HG02798 (cell line): ENCODE data around the gene DENND2A.
A peak's percentile ranks its signal among the peaks of the same experiment; 100 is the strongest.
"Not testable (repeated sequence)": the region's sequence is repeated elsewhere in the genome, so short reads cannot be mapped to it uniquely, and the experiment has no call there.

Source experiments
- ATAC-seq: cut with Tn5 transposase; IDR thresholded peaks from one replicate; pipeline ENCODE4 v1.9.1; 2021; ENCODE audit warnings: mild to moderate bottlenecking; ENCODE audit not compliant: unreplicated experiment, poor library complexity

The DENND2A gene

DNA sequence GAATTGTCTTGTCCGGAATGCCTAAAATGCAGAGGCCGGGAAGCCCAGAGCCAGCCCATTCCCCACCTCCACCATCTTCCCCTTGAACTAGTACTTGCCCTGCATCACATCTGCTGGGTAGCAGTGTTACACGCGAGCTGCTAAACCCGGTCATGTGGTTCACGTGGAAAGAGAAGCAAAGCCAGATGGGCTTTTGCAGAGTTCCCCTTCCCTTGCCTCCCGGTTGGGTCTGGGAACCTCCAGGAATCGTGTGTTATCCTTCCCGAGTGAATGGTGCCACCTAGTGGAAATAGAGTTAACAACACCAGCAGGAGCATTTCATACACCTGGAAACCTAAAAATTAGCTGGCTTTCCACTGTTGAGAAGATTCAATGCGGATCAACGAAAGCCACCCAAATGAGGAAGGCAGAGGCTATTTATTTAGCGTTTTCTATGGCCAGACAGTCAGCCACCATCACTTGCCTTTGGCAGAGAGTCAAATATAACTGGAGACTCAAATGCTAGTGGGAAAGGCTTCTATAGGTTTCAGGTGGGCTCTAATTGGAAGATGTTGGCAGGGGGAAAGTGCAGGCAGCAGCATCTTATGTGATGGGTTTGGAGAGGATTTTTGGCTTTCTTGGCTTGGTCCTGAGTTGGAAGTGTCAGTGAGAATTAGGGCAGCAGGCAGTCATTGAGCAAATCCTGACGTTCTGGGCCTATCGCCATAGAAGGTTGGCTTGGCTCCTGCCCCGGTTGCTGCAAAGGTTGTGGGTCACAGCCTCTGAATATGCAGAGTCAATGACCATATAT is 12.9 kb upstream of the DENND2A start:
- ATAC-seq, result no peak

DNA sequence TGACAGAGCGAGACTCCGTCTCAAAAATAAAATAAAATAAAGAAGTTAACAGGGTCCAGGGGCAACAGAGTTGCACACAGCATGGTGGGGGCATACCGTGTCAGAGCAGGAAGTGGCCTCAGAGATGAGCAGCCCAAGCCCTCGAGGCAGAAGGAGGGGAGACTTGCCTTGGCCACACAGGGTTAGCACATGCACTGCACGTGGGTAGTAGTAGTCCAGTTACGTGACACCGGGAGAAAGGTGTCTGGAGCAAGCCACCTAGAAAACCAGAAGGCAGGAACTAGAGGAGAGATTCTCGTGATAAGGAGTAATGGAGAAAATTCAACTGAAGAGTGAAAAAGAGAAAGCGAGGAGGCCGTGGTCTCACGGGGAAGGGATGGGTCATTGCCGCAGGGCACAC is 9.8 kb upstream of the DENND2A start:
- ATAC-seq, result no peak

DNA sequence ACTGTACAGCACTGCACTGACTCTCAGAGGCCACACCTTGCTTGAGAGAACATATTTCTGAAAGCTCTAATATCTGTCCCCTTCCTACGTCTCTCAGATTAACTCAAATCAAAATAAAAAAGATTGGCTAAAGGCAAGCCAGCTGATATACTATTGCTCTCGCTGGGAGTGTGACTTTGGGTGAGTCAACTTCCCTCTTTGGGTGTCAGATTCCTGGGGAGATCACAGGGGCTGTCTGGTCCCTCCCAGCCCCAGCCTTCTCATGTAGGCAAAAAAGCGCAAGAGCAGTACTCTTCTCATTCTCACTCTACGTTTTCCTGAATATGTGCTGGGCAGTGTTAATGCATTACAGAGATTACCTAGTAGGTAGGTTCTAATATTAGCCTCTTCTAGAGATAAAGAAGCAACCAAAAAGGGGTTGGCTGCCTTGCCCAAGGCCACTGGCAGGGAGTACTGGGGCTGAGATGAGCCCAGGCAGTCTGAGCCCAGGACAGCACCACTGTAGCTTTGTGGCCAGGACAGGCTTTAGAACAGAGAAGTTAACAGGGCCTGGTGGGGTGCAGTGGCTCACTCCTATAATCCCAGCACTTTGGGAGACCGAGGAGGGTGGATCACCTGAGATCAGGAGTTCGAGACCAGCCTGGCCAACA is 9.1 kb upstream of the DENND2A start:
- ATAC-seq, result no peak

DNA sequence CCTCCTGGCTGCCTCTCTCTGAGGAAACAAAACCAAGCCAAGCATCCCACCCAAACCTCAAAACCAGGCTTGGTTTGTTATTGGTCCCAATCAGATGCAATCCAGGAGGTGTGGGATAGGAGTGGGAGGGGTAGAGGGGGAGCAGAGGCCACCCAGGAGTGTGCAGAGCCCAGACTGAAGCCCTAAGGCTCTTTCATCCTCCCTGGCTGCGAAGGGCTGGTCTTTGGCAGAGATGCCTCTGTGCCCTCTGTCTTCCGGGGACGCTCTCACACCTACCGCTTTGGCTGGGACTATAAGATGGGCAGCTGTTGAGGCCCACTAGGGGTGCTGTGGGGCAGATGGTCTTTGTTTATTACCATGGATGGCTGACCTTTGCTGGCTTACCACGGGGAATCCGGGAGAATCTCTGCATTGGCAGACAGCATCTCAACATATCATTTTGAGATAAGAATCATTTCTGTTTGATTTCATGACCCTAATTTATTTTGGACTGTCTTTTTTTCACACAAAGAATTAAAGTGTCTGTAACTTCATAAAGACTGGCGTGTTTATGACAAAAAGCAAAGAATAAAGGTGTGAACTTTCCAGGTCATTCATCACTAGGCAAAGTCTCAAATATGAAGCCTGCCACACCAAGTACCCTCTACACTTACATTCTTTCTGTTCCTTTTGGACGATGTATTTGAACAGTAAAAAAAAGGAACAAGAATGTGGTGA is 6.5 kb upstream of the DENND2A start:
- ATAC-seq, result peak; percentile 76

DNA sequence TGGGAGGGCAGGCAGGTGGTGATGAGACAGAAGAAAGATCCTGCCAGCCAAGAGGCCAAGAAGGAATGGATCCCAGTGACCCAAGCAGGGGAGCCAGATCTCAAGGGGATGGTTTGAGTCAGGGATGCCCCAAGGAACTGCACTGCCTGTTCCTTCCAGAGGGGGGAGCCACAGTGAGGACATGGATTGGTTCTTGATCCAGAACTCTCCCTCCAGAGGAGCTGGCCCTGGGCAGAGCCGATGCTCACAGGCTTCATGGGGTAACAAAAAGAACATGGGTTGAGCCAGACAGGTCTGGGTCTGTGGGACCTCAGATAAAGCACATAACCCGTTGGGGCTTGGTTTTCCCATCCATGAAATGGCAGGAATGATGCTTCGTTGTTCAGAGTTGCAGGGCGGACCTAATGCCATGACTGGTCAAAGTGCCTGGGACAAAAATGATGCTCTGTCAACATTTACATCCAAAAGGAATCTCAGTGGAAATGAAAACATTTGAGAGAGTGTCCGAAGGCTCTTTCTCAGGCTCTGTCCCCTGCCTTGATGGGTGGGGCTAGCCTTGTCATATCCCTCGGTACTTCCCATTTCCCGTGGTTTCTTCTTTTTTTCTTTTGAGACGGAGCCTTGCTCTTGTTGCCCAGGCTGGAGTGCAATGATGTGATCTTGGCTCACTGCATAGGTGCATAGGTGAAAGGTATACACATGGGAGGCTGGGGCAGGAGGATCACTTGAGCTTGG is 4.7 kb upstream of the DENND2A start:
- ATAC-seq, result no peak

DNA sequence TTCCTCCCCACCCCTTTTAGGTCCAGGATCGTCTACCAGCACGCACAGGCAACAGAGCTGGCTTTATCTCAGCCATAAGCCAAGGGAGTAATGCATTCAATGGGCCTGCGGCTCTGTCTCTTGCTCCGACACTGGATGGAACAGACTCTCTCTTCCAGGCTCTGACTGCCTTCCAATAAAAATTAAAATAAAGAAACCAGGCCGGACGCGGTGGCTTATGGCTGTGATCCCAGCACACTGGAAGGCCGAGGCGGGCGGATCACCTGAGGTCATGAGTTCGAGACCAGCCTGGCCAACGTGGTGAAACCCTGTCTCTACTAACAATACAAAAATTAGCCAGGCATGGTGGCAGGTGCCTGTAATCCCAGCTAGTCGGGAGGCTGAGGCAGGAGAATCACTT is 4.1 kb upstream of the DENND2A start:
- not testable (repeated sequence) for ATAC-seq

DNA sequence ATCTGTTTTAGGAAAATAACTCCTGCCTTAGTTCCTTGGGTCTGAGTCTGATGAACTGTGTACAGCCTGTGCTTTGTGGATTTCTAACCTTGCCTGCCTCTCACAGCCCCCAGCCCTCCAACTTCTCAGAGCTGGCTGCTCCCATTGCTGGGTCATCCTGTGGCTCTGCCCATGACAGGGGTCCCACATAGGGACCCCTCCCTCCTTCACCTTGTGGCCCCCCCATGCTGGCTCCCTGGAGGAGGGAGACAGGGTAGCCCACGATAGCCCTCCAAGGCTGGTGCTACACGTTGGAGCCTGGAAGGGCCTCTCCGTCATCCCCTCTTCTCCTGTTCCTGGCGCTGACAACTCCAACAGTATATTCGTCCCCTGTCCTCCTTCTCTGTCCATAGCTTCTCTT is 2.8 kb upstream of the DENND2A start:
- ATAC-seq, result no peak

DNA sequence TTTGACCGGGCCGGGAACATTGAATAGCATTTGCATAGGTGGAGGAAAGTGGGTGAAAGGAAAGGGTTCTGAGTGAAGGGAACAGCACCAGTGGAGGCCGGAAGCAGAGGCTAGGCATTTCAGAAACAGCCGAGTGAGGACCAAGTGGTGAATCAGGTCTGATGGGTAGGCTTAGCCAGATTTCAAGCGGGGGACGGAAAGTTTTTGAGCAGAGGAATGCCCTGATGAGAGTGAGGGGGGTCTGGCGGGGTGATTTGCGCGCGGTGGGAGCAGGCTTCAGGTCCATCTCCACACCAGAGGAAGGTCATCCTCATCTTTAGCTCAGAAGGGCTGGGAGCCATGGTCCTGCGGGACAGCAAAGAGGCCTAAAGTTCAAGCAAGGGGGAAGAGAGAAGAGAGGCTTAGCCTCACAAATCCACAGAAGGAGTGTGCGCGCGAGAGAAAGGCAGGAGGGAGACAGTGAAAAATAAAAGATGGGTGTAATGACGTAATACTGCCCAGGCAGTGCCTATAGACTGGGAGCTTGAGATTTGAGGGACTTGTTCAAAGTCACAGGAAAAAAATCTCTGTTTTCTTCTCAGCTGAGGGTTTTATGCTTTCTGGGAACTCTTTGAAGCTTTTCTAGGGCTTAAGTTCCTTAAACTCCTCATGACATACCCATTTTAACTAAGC is 1.0 kb upstream of the DENND2A start:
- ATAC-seq, result no peak

DNA sequence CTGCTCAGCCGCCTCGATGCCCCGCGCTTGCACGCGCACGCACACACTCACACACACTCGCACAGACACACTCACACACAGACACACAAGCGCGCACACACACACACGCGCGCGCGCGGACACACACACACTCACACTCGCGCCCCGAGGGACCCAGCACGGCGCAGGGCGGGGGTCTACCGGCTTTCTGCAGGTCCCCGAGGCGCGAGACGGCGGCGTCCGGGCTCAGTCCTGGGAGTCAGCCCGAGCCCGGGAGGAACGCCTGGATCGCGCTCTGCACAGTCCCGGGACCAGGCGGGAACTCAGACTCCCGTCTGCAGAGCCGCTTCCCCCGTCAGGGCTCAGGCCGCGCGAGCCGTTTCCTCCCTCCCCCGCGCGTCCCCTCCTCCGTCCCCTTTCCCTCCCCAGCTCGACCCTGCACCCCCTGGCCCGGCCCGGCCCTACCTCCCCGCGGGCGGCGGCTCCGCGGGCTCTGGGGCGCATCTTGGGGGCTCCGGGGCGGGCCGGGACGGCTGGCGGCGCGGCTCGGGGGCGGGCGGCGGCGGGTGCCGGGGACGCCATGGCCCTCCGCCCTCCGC is 464 bp downstream of the DENND2A start:
- ATAC-seq, result no peak

DNA sequence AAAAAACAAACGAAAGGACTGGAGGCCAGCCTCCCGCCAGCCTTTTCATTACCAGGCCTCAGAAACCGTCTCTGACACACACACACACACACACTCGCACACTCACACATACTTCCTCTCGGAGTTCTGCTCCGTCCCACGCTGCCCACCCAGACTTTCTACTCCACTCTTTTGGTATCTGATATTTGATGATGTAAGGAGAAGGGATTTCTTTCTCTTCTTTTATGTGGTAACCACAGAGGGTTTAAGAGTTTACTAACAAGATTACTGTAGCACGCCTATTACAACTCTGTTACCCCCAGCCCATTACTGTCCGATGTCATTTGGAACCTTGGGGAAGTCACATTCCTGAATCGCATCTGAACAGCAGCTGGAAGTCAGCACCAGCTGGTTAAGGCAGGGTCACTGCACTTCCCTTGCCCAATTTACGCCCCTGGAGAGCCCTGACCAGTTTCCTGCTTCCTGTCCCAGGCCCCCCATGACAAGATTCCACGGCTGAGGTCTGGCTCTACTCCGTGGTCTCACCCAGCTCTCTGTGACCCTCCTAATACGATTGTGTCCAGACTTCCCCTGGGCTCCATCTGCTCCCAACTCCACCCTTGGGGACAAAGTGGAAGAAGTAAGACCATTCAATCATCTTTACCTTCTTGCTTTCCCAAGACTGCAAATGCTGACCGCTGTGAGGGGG is 1.1 kb downstream of the DENND2A start:
- ATAC-seq, result no peak

DNA sequence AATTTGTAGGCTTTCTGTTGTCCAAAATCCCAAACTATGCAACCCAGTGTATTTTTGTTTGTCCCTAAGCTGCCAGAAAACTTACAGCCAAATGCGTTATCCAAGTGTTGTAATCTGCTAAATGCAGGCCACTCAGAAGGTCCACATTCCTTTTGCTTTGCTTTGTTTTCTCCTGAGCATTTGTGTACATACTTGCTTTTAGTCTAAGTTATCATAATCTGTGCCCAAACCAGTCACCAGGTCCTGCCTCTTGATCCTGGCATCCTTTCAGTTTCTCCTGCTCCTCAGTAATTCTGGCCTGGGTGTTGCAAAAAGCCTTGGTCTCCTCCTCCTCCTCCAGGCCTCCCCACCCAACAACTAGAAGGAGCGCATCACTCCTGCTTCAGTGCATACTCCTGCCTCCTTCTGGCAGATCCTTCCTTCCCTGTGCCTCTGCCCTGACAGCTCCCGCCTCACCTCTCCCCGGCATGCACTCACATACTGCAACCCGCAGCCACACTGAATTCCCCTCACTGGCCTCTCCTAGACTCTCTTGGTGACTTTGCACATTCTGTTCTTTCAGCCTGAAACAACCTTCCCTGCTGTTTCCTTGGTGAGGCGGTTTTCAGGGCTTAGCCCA is 2.3 kb downstream of the DENND2A start:
- ATAC-seq, result no peak

DNA sequence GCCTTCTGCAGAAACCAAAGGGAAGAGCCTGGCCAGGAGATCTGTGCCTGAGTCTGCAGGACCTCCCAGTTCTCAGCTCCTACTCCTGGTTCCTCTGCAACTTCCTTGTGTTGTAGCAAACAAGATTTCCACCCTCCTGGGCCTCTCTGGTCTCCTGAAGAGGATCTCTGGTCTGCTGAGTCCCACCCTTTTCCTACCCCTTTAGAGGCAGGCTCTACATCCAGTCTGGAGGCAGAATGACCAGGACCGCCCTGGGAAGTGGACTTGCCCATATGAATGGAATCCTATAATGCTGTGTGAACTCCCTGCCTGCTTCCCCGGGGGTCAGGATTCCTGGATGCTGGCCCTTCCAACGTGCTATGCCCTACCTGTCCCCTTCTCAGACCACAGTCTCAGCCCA is 3.2 kb downstream of the DENND2A start:
- no peak for ATAC-seq

DNA sequence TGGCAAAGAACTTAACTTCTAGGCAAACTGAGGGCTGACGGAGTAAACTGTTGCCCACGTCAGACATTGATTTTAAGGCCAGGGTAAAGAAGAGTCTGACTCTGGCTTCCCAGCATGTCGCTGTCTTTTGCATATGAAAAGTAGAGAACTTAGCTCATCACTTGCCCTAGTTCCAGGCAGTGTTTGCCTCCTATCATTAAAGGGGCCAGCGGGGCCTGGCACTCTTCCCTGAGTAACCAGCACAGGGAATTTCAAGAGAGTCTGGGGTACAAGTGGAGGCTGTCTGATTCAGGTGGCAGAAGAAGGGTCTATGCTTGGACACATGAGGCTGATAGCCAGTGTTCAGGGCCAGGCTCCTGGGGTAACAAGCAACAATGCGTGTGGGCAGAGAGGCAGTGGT is 4.8 kb downstream of the DENND2A start:
- ATAC-seq, result no peak

DNA sequence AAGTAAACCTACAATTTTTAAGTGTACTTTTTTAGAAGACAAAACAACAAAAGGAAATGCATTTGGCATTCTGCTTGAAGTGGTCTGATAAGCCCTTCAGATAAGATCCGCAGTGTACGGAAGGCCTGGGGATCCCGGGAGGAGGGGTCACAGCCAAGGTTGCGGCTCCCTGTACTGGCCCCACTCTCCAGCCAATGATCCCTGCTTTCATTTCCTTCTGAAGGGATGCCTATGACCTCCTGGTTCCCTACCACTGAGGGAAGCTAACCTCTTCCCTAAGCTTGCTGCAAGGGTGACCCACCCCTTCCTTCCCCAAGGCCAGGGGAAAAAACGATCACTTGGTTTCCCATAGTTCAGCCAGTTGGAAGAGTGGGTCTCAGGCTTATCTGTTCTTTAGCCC is 5.3 kb downstream of the DENND2A start:
- ATAC-seq, result no peak

DNA sequence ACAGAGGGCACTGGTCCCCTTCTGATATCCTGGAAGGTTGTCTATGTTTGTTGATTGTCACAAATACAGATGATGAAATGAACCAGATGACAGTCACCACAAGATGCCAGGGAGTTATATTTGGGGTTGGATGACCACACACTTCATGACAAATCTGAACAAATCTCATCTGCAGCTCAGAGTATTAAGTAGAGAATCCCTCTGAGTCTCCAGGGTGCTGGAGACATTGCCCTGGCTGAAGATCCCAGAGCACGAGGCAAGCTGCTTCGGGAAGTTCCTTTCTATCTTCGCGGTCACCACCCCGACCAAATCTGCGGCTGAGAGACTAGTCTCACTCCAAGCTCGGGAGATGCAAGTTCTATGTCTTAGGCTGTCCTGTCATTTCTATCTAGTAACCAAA is 9.0 kb downstream of the DENND2A start:
- no peak for ATAC-seq

DNA sequence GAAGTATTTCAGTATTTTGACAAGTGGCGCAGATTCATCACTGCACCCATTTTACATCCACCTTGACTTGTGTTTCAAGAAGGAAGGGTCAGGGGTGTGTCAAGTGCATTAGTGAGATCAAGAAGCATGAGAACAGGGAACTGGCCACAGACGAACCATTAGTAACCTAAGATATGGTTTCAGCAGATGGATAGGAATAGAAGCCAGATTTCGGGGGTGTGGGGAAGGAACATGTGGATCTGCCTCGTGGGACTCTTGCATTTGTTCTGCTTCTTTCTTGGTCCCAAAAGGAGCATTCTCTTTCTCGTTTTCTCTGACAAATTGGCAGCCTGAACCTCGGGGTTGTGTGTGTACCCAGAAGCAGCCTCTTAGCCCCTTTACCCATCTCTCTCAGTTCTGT is 9.6 kb downstream of the DENND2A start:
- ATAC-seq, result no peak

DNA sequence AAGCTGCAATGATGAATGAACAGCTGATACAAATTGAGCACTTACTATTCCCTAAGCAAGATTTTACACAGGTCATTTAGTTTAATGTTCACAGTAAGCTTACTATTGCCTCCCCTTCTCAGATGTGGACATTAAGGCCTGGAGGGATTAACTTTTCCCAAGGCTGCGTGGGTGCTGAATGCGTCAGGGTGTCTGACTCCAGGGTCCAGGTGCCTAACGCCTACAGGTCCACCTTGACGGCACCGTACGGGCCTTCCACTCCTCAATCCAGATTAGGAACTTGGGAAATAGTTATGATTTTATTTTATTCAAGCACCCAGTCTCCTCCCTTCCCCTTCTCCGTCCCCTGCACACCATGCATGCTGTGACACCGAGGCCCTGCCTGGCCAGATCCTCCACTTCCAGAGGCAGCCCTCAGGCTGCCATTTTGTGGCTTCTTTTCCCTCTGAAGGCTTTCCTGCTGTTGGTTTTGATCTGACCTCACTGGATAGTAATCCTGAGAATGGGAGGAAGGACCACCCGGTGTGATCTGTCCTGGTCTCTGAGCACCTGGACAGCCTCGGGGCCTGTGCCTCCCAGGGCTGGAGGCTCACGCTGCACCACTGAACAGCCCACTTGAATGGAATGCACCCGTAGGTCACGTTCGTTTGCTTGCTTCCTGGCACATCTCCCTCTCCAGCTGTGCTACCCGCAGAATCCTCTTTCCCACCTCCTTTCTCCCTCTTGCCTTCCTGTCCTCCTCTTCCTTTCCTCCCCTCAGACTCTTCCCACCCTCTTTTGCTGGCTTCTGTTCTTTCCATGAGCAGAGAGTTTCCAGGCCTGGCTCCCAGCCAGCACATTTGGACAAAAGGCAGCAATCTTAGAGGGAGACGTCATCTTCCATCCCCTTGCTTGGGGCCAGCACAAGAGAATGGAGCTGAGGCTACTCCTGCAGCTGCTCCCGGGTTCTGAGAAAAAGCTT is 14.4 kb downstream of the DENND2A start:
- ATAC-seq, result no peak

DNA sequence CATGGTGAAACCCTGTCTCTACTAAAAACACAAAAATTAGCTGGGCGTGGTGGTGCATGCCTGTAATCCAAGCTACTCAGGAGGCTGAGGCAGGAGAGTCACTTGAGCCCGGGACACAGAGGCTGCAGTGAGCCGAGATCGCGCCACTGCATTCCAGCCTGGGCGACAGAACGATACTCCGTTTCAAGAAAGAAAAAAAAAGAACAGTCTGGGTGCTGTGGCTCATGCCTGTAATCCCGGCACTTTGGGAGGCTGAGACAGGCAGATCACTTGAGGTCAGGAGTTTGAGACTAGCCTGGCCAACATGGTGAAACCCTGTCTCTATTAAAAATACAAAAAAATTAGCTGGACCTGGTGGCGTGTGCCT is 15.4 kb downstream of the DENND2A start:
- not testable (repeated sequence) for ATAC-seq
